ENCODE measurements around the gene FBXO30. TPM values are rescaled to one million over a fixed set of nuclear protein-coding genes. Genes with fewer than 3 reads are reported as not detected.
A peak's percentile ranks its signal among the peaks of the same experiment; 100 is the strongest.

The FBXO30 gene
- total RNA-seq, 6 experiments from 2014 or later, result 12.7 to 14.9 (median 13.9) TPM

DNA sequence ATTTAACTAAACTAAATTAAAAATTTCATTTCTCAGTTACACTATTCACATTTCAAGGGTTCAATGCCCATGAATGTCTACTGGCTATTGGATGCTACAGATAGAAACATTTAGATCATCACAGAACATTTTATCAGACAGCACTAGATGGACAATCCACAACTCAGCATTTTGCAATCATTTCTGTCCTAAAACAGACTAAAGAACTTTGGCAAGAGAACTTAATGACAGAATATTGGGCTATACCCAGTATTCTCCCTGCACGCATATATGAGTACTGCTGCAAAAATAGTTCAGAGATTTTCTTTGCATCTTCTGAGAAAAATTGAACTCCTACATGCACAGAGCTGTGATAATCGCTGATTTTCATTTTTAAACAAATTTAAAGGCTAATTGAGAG, 36.1 kb upstream of the FBXO30 start:
- H3K27me3 Mint-ChIP-seq (ENCODE audit: insufficient read depth), result no peaks in the 10 kb centered on the region; the same call in none of the 2 replicates
- H3K9me3 Mint-ChIP-seq, result no peaks in the 10 kb centered on the region
- TF ChIP-seq, protein P1, sequence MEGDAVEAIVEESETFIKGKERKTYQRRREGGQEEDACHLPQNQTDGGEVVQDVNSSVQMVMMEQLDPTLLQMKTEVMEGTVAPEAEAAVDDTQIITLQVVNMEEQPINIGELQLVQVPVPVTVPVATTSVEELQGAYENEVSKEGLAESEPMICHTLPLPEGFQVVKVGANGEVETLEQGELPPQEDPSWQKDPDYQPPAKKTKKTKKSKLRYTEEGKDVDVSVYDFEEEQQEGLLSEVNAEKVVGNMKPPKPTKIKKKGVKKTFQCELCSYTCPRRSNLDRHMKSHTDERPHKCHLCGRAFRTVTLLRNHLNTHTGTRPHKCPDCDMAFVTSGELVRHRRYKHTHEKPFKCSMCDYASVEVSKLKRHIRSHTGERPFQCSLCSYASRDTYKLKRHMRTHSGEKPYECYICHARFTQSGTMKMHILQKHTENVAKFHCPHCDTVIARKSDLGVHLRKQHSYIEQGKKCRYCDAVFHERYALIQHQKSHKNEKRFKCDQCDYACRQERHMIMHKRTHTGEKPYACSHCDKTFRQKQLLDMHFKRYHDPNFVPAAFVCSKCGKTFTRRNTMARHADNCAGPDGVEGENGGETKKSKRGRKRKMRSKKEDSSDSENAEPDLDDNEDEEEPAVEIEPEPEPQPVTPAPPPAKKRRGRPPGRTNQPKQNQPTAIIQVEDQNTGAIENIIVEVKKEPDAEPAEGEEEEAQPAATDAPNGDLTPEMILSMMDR (IDR thresholded peaks at IDR 0.05), result no peak
- peaks cover 7% of the 10 kb centered on the region; the same call in 1 of the 2 replicates for H3K4me1 Mint-ChIP-seq (ENCODE audit: low read depth)
- no peak for DNase-seq
- H3K36me3 Mint-ChIP-seq (ENCODE audit: low read depth), result no peaks in the 10 kb centered on the region
- H3K27ac Mint-ChIP-seq, result no peak overlapping the region
- no peak overlapping the region for H3K4me3 Mint-ChIP-seq

DNA sequence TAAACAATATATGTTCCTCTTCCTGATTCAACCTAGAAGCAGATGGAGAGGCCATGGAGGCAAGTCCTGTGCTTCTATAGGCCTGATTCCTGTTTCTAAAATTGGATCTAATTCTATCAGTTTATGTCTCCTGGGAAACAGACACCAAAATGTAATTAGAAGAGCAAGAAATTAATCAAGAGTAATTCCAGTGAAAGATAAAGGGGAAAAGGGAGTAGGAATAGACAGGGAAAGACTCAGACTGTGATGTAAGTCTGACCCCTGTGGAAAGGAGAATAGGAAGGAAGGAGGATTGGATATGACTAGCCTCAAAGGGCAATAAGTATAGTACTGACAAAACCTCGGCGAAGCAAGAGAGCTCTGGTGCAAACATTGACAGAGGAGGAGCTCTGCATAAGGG, 33.9 kb upstream of the FBXO30 start:
- no peak for DNase-seq
- peaks cover 7% of the 10 kb centered on the region; the same call in 1 of the 2 replicates for H3K4me1 Mint-ChIP-seq (ENCODE audit: low read depth)
- H3K9me3 Mint-ChIP-seq, result no peaks in the 10 kb centered on the region

DNA sequence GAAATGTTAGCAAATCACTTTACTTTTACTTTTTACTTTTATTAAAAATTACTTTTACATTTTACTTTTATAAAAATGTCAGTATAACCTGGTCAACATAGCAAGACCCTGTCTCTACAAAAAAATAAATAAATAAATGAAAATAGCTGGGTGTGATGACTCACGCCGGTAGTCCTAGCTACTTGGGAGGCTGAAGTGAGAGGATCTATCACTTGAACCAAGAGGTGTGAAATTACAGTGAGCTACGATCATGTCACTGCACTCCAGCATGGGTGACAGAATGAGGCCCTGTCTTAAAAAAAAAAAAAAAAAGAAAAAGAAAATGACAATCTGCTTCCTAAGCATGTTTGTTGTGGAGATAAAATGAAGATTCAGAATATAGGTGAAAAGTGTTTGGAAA, 31.0 kb upstream of the FBXO30 start:
- Mint-ChIP-seq H3K9me3 (no peaks in the 10 kb centered on the region), H3K27me3 (ENCODE audit: insufficient read depth) (no peaks in the 10 kb centered on the region), H3K4me3 (no peak overlapping the region), H3K36me3 (ENCODE audit: low read depth) (no peaks in the 10 kb centered on the region), H3K4me1 (ENCODE audit: low read depth) (peaks cover 15% of the 10 kb centered on the region), H3K27ac (no peak overlapping the region)
- no peak for DNase-seq
- TF ChIP-seq, protein P1 (IDR thresholded peaks at IDR 0.05), result no peak

More for the DNA sequence above, 33.9 kb upstream of the FBXO30 start:
- Mint-ChIP-seq H3K27ac (no peak overlapping the region), H3K4me3 (no peak overlapping the region), H3K36me3 (ENCODE audit: low read depth) (no peaks in the 10 kb centered on the region), H3K27me3 (ENCODE audit: insufficient read depth) (no peaks in the 10 kb centered on the region; the same call in 1 of the 2 replicates)
- TF ChIP-seq, protein P1 (IDR thresholded peaks at IDR 0.05), result no peak

DNA sequence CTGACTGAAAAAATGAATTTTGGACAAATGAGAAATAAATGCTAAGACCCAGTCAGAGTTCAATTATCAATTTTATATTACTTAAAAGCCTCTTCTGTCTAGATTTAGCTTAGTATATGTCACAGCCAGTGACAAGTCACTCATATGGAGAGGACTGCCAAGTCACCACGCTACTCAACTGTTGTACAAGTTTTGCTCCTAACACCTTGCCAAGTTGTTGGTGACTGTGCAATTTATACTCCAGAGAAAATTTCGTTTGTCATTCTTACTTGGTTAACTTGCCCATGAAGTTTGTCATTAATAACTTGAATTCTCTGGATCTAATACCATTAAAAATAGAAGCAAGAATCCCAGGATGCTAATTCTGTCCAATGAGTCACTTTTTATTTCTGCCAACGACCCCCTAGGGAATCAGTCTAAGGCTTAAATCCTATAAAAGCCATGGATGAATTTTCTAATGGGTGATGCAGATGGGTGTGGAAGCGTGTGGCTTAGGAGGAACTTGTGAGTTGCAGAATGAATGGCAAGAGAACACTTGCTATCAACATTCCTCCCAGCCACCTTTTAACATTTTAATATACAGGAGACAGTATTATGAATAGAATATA, 30.4 kb upstream of the FBXO30 start:
- H3K9me3 Mint-ChIP-seq, result no peaks in the 10 kb centered on the region
- TF ChIP-seq, protein P1 (IDR thresholded peaks at IDR 0.05), result no peak
- H3K27ac Mint-ChIP-seq, result no peak overlapping the region
- no peaks in the 10 kb centered on the region for H3K27me3 Mint-ChIP-seq (ENCODE audit: insufficient read depth)
- no peaks in the 10 kb centered on the region for H3K36me3 Mint-ChIP-seq (ENCODE audit: low read depth)
- peaks cover 10% of the 10 kb centered on the region for H3K4me1 Mint-ChIP-seq (ENCODE audit: low read depth)
- no peak overlapping the region for H3K4me3 Mint-ChIP-seq
- DNase-seq, result no peak

DNA sequence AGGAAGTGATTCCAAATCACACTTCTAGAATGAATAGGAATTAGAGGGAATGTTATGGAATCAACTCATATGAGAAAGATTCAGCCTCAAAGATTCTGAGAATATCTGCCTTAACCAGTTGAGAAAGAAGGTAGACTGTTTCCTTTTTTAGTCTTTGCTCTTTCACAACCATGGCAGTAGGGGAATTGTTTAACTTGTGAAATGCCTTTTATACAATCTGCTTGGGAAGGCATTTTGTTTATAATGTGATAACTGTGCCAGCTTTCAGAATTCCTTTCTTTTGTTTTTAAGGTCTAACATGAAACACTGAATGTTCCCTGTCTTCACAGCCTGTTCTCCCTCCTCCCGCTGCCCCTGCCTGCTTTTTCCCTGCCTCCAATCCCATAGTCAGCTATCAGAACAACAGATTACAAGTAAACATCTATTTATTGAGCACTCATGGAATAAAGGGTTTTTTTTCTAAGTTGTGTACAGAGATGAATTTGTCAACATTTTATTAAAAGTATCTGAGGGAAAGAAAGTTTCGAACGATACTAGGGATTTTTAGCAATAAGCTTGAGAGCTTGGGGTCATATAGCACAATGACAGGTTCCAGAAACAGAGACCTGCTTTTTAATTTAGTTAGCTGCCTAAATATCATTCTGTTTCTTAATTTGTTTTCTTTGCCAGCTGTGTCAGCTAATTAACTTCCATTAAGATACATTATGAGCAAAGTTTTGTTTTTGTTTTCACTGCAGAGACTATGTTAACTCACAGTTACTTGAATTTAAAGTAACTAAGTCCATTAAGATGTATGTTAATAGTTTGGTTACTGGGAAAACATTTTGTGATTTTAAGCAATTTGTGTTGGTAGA, 28.3 kb upstream of the FBXO30 start:
- Mint-ChIP-seq H3K4me3 (0 out of 2 replicates have a peak overlapping the region, but pooled peaks have one; percentile 8), H3K27ac (peak overlapping the region; percentile 22; the same call in 1 of the 2 replicates)

More for the DNA sequence above, 28.3 kb upstream of the FBXO30 start:
- DNase-seq, result no peak
- no peaks in the 10 kb centered on the region for H3K36me3 Mint-ChIP-seq (ENCODE audit: low read depth)
- no peaks in the 10 kb centered on the region for H3K27me3 Mint-ChIP-seq (ENCODE audit: insufficient read depth)
- peaks cover 19% of the 10 kb centered on the region for H3K4me1 Mint-ChIP-seq (ENCODE audit: low read depth)
- H3K9me3 Mint-ChIP-seq, result no peaks in the 10 kb centered on the region
- TF ChIP-seq, protein P1 (IDR thresholded peaks at IDR 0.05), result no peak
